Mesendoderm (in vitro differentiated cells): Measurements from ENCODE around the gene ESPN.

Experiments used
- DNase-seq: peaks from one replicate; pipeline ENCODE4 v3.0.0; 2013
- H2AK5ac ChIP-seq: 2 replicates; pipeline ENCODE4 v1.6.1; 2013; ENCODE audit warnings: low read length, inconsistent platforms
- H2BK120ac ChIP-seq: 2 replicates; pipeline ENCODE4 v1.6.1; 2013; ENCODE audit warnings: low read depth, mild to moderate bottlenecking, low read length, moderate library complexity, mixed read lengths
- H2BK15ac ChIP-seq: replicated peaks from 2 replicates; pipeline ENCODE4 v1.6.1; 2013; ENCODE audit warnings: low read depth, mild to moderate bottlenecking, moderate library complexity
- H2BK5ac ChIP-seq: 2 replicates; pipeline ENCODE4 v1.6.1; 2013; ENCODE audit warnings: low read length, inconsistent platforms
- H3K18ac ChIP-seq: 2 replicates; pipeline ENCODE4 v1.6.1; 2013; ENCODE audit warnings: mild to moderate bottlenecking, low read length, mixed read lengths
- H3K23ac ChIP-seq: one replicate; pipeline ENCODE4 v1.6.1; 2013; ENCODE audit warnings: low read length
- H3K27ac ChIP-seq: 2 replicates; pipeline ENCODE4 v1.5.1; 2013; ENCODE audit warnings: low read depth, mild to moderate bottlenecking, inconsistent platforms, low read length, moderate library complexity
- H3K27me3 ChIP-seq: 2 replicates; pipeline ENCODE4 v1.6.1; 2013; ENCODE audit warnings: low read length, control low read depth, mild to moderate bottlenecking, inconsistent platforms; ENCODE audit not compliant: insufficient read depth, poor library complexity
- H3K36me3 ChIP-seq: 2 replicates; pipeline ENCODE4 v1.6.1; 2013; ENCODE audit warnings: low read length, inconsistent platforms; ENCODE audit not compliant: control insufficient read depth, insufficient read depth
- H3K4ac ChIP-seq: one replicate; pipeline ENCODE4 v1.6.1; 2013; ENCODE audit warnings: low read depth, mild to moderate bottlenecking, low read length, moderate library complexity
- H3K4me1 ChIP-seq: 2 replicates; pipeline ENCODE4 v1.6.1; 2013; ENCODE audit warnings: low read depth, low read length, inconsistent platforms; ENCODE audit not compliant: control insufficient read depth
- H3K4me2 ChIP-seq: 2 replicates; pipeline ENCODE4 v1.6.1; 2013; ENCODE audit warnings: low read length
- H3K4me3 ChIP-seq: 2 replicates; pipeline ENCODE4 v1.5.1; 2013; ENCODE audit warnings: mild to moderate bottlenecking, low read length
- H3K56ac ChIP-seq: one replicate; pipeline ENCODE4 v1.6.1; 2013; ENCODE audit warnings: low read length
- H3K79me1 ChIP-seq: 2 replicates; pipeline ENCODE4 v1.6.1; 2013; ENCODE audit warnings: low read length, inconsistent platforms
- H3K79me2 ChIP-seq: 2 replicates; pipeline ENCODE4 v1.6.1; 2013; ENCODE audit warnings: mild to moderate bottlenecking, low read length; ENCODE audit not compliant: control insufficient read depth, insufficient read depth
- H3K9ac ChIP-seq: 2 replicates; pipeline ENCODE4 v1.6.1; 2013; ENCODE audit warnings: low read length, inconsistent platforms
- H4K5ac ChIP-seq: one replicate; pipeline ENCODE4 v1.6.1; 2013; ENCODE audit warnings: low read length
- H4K8ac ChIP-seq: one replicate; pipeline ENCODE4 v1.6.1; 2013; ENCODE audit warnings: low read depth, mild to moderate bottlenecking, control low read depth, low read length, moderate library complexity
- WGBS: extraction: QIAGEN DNeasy Blood & Tissue Kit; methylation state at CpG from one replicate; pipeline ENCODE4 v1.1.7; 2013; ENCODE audit warnings: low lambda C conversion rate, missing lambda C conversion rate; ENCODE audit not compliant: insufficient coverage; ENCODE audit errors: extremely low coverage; 5-methylcytosine and 5-hydroxymethylcytosine counted together

The ESPN gene

GRCh38 chr1:6461538-6462411, 37.2 kb downstream of the ESPN start:
- Histone ChIP-seq H3K4me3 (no peak overlapping the region), H3K27me3 (no peaks in the 10 kb centered on the region), H4K8ac (no peak overlapping the region), H2BK15ac (no peak overlapping the region), H2AK5ac (no peak overlapping the region), H3K4me1 (no peaks in the 10 kb centered on the region), H3K36me3 (no peaks in the 10 kb centered on the region), H3K23ac (no peak overlapping the region), H3K56ac (no peak overlapping the region), H3K79me1 (no peaks in the 10 kb centered on the region), H3K79me2 (no peaks in the 10 kb centered on the region), H3K18ac (no peak overlapping the region), H3K4me2 (no peak overlapping the region), H3K9ac (no peak overlapping the region), H2BK5ac (no peak overlapping the region), H3K4ac (no peak overlapping the region), H4K5ac (no peak overlapping the region), H3K27ac (no peak overlapping the region), H2BK120ac (no peak overlapping the region)
- DNase-seq: no peak
- no CpG with 5 or more reads among the region's 48 CpGs for WGBS

- DNase-seq: no peak
- Histone ChIP-seq H3K4me1 (no peaks in the 10 kb centered on the region), H2AK5ac (no peak overlapping the region), H3K23ac (no peak overlapping the region), H2BK120ac (no peak overlapping the region), H3K36me3 (no peaks in the 10 kb centered on the region), H3K27me3 (no peaks in the 10 kb centered on the region), H2BK15ac (no peak overlapping the region), H3K4me2 (no peak overlapping the region), H3K56ac (no peak overlapping the region), H4K8ac (no peak overlapping the region), H3K18ac (no peak overlapping the region), H4K5ac (no peak overlapping the region), H3K9ac (no peak overlapping the region), H3K27ac (no peak overlapping the region), H3K79me1 (no peaks in the 10 kb centered on the region), H3K79me2 (no peaks in the 10 kb centered on the region), H2BK5ac (no peak overlapping the region), H3K4ac (no peak overlapping the region), H3K4me3 (no peak overlapping the region)
- whole genome bisulfite sequencing: no CpG with 5 or more reads among the region's 13 CpGs
Observed at GRCh38 chr1:6462412-6463119, 38.0 kb downstream of the ESPN start.

- Histone ChIP-seq H3K4me3 (no peak overlapping the region), H3K4me2 (no peak overlapping the region), H3K79me2 (no peaks in the 10 kb centered on the region), H3K4ac (no peak overlapping the region), H2BK5ac (no peak overlapping the region), H3K56ac (no peak overlapping the region), H2BK120ac (no peak overlapping the region), H3K27me3 (no peaks in the 10 kb centered on the region), H3K4me1 (no peaks in the 10 kb centered on the region), H3K27ac (no peak overlapping the region), H4K8ac (no peak overlapping the region), H3K36me3 (no peaks in the 10 kb centered on the region), H3K9ac (no peak overlapping the region), H2AK5ac (no peak overlapping the region), H3K79me1 (no peaks in the 10 kb centered on the region), H4K5ac (no peak overlapping the region), H2BK15ac (no peak overlapping the region), H3K18ac (no peak overlapping the region), H3K23ac (no peak overlapping the region)
- WGBS: no CpG with 5 or more reads among the region's 1 CpG
- no peak for DNase-seq
Observed at GRCh38 chr1:6463120-6463412, 38.5 kb downstream of the ESPN start.

DNA sequence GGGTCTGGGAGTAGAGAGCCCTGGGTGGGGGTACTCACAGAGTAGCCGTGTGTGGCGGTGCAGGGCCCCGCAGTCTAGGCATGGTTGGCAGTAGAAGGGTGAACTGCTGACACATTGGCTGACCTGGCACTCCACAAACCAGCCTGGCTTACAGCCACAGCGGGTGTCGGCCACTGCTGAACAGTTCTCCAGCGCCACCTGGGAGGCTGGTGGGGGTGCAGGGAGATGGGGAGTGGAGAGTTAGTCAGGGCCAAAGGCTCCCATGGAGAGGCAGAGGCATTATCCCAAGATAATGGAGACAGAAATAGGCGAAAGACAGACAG, 39.9 kb downstream of the ESPN start:
- H3K36me3 ChIP-seq: no peaks in the 10 kb centered on the region
- no peak overlapping the region for H3K4me3 ChIP-seq
- no peak overlapping the region for H4K5ac ChIP-seq
- no peaks in the 10 kb centered on the region for H3K79me2 ChIP-seq
- DNase-seq: no peak
- no peaks in the 10 kb centered on the region for H3K79me1 ChIP-seq
- no peaks in the 10 kb centered on the region for H3K27me3 ChIP-seq
- H3K23ac ChIP-seq: no peak overlapping the region
- H3K4me1 ChIP-seq: no peaks in the 10 kb centered on the region
- H2BK5ac ChIP-seq: no peak overlapping the region
- H2AK5ac ChIP-seq: no peak overlapping the region
- no peak overlapping the region for H3K27ac ChIP-seq
- H2BK120ac ChIP-seq: no peak overlapping the region
- no peak overlapping the region for H2BK15ac ChIP-seq
- no peak overlapping the region for H3K4me2 ChIP-seq
- no peak overlapping the region for H4K8ac ChIP-seq
- H3K18ac ChIP-seq: no peak overlapping the region
- no peak overlapping the region for H3K56ac ChIP-seq
- no peak overlapping the region for H3K4ac ChIP-seq
- H3K9ac ChIP-seq: no peak overlapping the region
- no CpG with 5 or more reads among the region's 7 CpGs for WGBS

DNA sequence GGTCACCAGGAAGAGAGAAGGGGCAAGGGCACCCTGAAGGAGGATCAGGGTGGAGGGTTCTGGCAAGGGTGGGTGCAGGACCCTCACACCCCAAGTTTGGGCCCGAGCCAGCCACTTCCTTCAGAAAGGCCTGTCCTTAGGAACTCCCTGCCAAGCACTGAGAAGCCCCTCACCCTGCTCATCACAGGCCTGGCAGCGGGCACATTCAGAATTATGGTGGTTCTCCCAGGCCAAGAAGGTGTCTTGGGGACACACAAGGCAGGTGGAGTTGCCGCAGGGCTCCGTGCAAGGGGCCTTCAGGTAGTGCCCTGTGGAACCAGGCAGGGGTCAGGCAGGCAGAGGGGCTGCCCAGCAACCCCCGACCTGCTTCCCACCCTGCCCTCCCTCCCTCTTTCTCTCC, 40.3 kb downstream of the ESPN start:
- H4K8ac ChIP-seq: no peak overlapping the region
- H2BK15ac ChIP-seq: no peak overlapping the region
- H3K4me3 ChIP-seq: no peak overlapping the region
- H2BK120ac ChIP-seq: no peak overlapping the region
- H3K56ac ChIP-seq: no peak overlapping the region
- no peak for DNase-seq
- H3K79me1 ChIP-seq: no peaks in the 10 kb centered on the region
- WGBS: no CpG with 5 or more reads among the region's 5 CpGs
- peaks cover under 1% of the 10 kb centered on the region for H3K36me3 ChIP-seq
- no peak overlapping the region for H3K27ac ChIP-seq
- H2BK5ac ChIP-seq: no peak overlapping the region
- H3K4me2 ChIP-seq: no peak overlapping the region
- no peak overlapping the region for H3K18ac ChIP-seq
- no peaks in the 10 kb centered on the region for H3K4me1 ChIP-seq
- H3K23ac ChIP-seq: no peak overlapping the region
- no peak overlapping the region for H2AK5ac ChIP-seq
- no peak overlapping the region for H3K4ac ChIP-seq
- no peaks in the 10 kb centered on the region for H3K27me3 ChIP-seq
- H3K9ac ChIP-seq: no peak overlapping the region
- H3K79me2 ChIP-seq: no peaks in the 10 kb centered on the region
- H4K5ac ChIP-seq: no peak overlapping the region
